Measurements from ENCODE around the gene USP1. TPM values are rescaled to one million over a fixed set of nuclear protein-coding genes. Genes with fewer than 3 reads are reported as not detected.
A peak's percentile ranks its signal among the peaks of the same experiment; 100 is the strongest.

The USP1 gene, protein sequence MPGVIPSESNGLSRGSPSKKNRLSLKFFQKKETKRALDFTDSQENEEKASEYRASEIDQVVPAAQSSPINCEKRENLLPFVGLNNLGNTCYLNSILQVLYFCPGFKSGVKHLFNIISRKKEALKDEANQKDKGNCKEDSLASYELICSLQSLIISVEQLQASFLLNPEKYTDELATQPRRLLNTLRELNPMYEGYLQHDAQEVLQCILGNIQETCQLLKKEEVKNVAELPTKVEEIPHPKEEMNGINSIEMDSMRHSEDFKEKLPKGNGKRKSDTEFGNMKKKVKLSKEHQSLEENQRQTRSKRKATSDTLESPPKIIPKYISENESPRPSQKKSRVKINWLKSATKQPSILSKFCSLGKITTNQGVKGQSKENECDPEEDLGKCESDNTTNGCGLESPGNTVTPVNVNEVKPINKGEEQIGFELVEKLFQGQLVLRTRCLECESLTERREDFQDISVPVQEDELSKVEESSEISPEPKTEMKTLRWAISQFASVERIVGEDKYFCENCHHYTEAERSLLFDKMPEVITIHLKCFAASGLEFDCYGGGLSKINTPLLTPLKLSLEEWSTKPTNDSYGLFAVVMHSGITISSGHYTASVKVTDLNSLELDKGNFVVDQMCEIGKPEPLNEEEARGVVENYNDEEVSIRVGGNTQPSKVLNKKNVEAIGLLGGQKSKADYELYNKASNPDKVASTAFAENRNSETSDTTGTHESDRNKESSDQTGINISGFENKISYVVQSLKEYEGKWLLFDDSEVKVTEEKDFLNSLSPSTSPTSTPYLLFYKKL
- total RNA-seq, result 23.7 and 25.3 TPM in 2 replicates

DNA sequence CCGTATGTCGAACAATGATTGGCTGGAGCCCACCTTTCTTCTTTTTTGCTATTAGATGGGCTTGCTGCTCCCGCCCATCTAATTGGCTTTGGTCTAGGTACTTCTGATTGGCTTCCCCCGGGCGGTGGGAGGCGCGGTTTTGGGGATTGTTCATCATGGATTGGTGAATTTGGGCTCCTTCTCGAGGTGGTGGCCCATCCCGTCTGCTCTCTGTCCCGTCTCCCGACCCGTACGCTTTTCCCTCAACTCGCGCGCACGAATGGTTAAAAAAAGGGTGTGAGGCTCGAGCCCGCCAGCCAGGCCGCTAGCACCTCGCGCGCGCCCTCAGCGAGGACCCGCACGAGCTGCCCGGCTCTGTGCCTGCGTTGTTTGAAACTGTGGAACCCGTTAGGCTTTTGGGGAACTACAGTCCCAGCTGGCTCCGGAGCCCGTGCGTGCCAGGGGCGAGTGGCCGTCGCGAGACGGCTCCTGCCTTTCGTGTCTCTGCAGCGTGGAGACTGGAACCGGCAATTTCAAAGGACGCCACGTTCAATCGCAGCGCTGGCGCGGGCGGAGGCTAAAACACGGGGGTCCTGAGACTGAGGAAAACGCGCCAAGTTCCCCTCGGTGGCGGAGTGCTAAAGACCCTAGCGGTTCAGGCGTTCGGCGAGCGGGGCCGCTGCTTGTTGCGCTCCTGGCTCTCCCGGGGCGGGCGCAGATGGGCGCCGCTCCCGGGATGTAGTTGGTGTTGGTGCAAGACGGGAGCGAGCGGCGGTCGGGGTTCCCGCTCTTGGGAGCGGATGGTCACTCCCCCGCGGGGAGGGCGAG, at the start of gene USP1:
Gene USP1, plus strand, starts transcription at position 584 of the 807 bp plus-strand sequence. CDS start 2,819 bp downstream, outside the sequence.
- TF ChIP-seq, protein P1, sequence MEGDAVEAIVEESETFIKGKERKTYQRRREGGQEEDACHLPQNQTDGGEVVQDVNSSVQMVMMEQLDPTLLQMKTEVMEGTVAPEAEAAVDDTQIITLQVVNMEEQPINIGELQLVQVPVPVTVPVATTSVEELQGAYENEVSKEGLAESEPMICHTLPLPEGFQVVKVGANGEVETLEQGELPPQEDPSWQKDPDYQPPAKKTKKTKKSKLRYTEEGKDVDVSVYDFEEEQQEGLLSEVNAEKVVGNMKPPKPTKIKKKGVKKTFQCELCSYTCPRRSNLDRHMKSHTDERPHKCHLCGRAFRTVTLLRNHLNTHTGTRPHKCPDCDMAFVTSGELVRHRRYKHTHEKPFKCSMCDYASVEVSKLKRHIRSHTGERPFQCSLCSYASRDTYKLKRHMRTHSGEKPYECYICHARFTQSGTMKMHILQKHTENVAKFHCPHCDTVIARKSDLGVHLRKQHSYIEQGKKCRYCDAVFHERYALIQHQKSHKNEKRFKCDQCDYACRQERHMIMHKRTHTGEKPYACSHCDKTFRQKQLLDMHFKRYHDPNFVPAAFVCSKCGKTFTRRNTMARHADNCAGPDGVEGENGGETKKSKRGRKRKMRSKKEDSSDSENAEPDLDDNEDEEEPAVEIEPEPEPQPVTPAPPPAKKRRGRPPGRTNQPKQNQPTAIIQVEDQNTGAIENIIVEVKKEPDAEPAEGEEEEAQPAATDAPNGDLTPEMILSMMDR (IDR thresholded peaks at IDR 0.05; ENCODE audit: insufficient read depth, low read length, severe bottlenecking), result no peak
- no peak for FAIRE-seq

DNA sequence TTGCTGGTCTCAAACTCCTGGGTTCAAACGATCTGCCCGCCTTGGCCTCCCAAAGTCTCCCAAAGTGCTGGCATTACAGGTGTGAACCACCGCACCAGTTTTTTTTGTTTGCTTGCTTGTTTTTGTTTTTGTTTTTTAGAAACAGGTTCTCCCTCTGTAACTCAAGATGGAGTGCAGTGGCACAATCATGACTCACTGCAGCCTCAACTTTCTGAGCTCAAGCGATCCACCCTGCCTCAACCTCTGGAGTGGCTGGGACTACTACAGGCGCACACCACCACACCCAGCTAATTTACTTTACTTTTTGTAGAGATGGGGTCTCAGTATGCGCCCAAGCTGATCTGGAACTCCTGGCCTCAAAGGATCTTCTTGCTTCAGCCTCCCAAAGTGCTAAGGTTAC, 47.3 kb upstream of the USP1 start:
- Histone ChIP-seq H3K4me3 (ENCODE audit: low read depth, low read length) (no peak overlapping the region), H3K27me3 (ENCODE audit: control insufficient read depth, insufficient read depth, low read length) (no peaks in the 10 kb centered on the region), H3K36me3 (ENCODE audit: control insufficient read depth, insufficient read depth, low read length) (no peaks in the 10 kb centered on the region)
- DNase-seq (ENCODE audit: low read depth) (peak; percentile 66), FAIRE-seq (no peak)
- TF ChIP-seq, protein P1 (IDR thresholded peaks at IDR 0.05; ENCODE audit: insufficient read depth, low read length, severe bottlenecking), result no peak

More for the DNA sequence above, at the start of gene USP1:
- DNase-seq (ENCODE audit: low read depth), result no peak
- Histone ChIP-seq H3K27me3 (ENCODE audit: control insufficient read depth, insufficient read depth, low read length) (no peaks in the 10 kb centered on the region), H3K36me3 (ENCODE audit: control insufficient read depth, insufficient read depth, low read length) (no peaks in the 10 kb centered on the region), H3K4me3 (ENCODE audit: low read depth, low read length) (peak within 1 kb of the TSS; percentile 85)

DNA sequence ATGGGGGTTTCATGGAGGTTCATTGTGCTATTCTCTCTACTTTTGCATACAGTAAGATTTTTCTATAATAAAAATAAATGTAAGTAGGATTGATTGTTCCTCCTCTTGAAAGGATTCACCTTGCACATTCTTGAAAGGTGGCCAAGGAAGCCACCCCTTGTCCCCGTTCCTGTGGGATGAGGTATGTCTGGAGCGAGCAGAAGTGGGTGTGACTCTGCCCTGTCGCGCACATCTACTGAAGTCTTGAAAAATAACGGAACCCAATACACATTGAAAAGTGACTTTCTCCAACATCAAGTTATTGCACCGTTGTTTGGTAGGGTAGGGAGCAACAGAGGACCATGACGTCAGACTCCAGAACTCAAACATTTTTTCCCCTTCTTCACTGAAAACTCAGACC, 46.8 kb upstream of the USP1 start:
- Histone ChIP-seq H3K27me3 (ENCODE audit: control insufficient read depth, insufficient read depth, low read length) (no peaks in the 10 kb centered on the region), H3K4me3 (ENCODE audit: low read depth, low read length) (no peak overlapping the region), H3K36me3 (ENCODE audit: control insufficient read depth, insufficient read depth, low read length) (no peaks in the 10 kb centered on the region)
- TF ChIP-seq, protein P1 (IDR thresholded peaks at IDR 0.05; ENCODE audit: insufficient read depth, low read length, severe bottlenecking), result no peak
- FAIRE-seq, result no peak
- no peak for DNase-seq (ENCODE audit: low read depth)

DNA sequence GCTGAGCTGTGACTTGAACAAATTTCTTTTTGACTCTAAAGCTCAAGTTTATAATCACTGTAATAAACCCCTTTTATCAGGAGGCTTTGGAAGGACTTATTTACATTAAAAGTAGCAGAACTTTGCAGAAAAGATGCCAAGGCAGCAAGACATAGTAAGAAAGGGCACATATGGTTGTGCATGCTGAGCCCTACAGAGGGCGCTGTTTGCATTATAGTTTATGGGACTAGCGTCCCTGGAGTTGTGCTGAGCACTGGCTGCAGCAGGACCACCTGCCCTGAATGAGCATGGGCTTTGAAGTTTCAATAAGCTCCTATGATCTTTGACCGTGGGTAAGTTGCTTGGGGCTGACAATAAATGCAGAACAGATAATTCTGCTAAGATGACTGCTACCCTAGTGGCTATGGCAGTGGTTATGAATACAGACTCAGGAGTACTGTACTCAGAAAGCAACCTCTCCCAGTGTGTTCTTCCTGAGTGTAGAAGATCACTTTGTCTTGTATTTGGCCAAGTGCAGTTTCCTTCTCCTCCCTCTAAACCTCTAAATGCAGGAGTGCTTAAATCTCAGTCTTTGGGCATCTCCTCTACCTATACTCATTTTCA, 45.4 kb upstream of the USP1 start:
- DNase-seq (ENCODE audit: low read depth) (peak; percentile 18), FAIRE-seq (no peak)
- Histone ChIP-seq H3K27me3 (ENCODE audit: control insufficient read depth, insufficient read depth, low read length) (no peaks in the 10 kb centered on the region), H3K4me3 (ENCODE audit: low read depth, low read length) (no peak overlapping the region), H3K36me3 (ENCODE audit: control insufficient read depth, insufficient read depth, low read length) (no peaks in the 10 kb centered on the region)
- TF ChIP-seq, protein P1 (IDR thresholded peaks at IDR 0.05; ENCODE audit: insufficient read depth, low read length, severe bottlenecking), result peak; percentile 49

DNA sequence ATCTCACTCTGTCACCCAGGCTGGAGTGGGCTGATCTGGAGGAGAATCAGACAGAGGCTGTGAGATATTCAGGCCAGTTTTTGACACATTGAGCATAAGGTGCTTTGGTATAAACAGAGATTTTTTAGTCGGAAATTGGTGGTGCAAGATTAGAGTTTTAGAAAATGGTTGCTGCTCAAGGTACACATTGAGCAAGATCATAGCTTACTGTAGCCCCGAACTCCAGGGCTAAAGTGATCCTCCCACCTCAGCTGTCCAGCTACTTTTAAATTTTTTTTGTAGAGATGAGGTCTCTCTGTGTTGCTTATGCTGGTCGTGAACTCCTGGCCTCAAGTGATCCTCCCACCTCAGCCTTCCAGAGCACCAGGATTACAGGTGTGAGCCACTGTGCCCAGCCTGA, 43.9 kb upstream of the USP1 start:
- DNase-seq (ENCODE audit: low read depth), result no peak

More for the DNA sequence above, 43.9 kb upstream of the USP1 start:
- TF ChIP-seq, protein P1 (IDR thresholded peaks at IDR 0.05; ENCODE audit: insufficient read depth, low read length, severe bottlenecking), result no peak
- H3K36me3 ChIP-seq (ENCODE audit: control insufficient read depth, insufficient read depth, low read length), result no peaks in the 10 kb centered on the region
- no peak overlapping the region for H3K4me3 ChIP-seq (ENCODE audit: low read depth, low read length)
- no peaks in the 10 kb centered on the region for H3K27me3 ChIP-seq (ENCODE audit: control insufficient read depth, insufficient read depth, low read length)
- FAIRE-seq, result no peak

Data from bronchial epithelial cell (primary cell).